ENCODE measurements around the gene ZNF550. TPM values are rescaled to one million over a fixed set of nuclear protein-coding genes. Genes with fewer than 3 reads are reported as not detected.

Gene ZNF550
- total and polyA plus RNA-seq, 9 of the 15 experiments (the other 6 are each of a cell fraction or from before 2014, with no cell fraction given) = 1.6 to 11.8 (median 4.3) TPM

GRCh38 chr19:57566396-57567265, 7.0 kb upstream of the ZNF550 start (continued):
- TF ChIP-seq, protein P1, sequence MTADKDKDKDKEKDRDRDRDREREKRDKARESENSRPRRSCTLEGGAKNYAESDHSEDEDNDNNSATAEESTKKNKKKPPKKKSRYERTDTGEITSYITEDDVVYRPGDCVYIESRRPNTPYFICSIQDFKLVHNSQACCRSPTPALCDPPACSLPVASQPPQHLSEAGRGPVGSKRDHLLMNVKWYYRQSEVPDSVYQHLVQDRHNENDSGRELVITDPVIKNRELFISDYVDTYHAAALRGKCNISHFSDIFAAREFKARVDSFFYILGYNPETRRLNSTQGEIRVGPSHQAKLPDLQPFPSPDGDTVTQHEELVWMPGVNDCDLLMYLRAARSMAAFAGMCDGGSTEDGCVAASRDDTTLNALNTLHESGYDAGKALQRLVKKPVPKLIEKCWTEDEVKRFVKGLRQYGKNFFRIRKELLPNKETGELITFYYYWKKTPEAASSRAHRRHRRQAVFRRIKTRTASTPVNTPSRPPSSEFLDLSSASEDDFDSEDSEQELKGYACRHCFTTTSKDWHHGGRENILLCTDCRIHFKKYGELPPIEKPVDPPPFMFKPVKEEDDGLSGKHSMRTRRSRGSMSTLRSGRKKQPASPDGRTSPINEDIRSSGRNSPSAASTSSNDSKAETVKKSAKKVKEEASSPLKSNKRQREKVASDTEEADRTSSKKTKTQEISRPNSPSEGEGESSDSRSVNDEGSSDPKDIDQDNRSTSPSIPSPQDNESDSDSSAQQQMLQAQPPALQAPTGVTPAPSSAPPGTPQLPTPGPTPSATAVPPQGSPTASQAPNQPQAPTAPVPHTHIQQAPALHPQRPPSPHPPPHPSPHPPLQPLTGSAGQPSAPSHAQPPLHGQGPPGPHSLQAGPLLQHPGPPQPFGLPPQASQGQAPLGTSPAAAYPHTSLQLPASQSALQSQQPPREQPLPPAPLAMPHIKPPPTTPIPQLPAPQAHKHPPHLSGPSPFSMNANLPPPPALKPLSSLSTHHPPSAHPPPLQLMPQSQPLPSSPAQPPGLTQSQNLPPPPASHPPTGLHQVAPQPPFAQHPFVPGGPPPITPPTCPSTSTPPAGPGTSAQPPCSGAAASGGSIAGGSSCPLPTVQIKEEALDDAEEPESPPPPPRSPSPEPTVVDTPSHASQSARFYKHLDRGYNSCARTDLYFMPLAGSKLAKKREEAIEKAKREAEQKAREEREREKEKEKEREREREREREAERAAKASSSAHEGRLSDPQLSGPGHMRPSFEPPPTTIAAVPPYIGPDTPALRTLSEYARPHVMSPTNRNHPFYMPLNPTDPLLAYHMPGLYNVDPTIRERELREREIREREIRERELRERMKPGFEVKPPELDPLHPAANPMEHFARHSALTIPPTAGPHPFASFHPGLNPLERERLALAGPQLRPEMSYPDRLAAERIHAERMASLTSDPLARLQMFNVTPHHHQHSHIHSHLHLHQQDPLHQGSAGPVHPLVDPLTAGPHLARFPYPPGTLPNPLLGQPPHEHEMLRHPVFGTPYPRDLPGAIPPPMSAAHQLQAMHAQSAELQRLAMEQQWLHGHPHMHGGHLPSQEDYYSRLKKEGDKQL (CRISPR knock-in tag; IDR thresholded peaks at IDR 0.05; ENCODE audit: borderline replicate concordance) = no peak
- TF ChIP-seq SMC3 (conservative IDR thresholded peaks at IDR 0.05; ENCODE audit: insufficient read depth, low read depth, low read length) (no peak), CBFB (CRISPR knock-in tag; IDR thresholded peaks at IDR 0.05) (no peak), TBP (optimal IDR thresholded peaks at IDR 0.05; ENCODE audit: low read depth, low read length) (no peak), SMARCC2 (IDR thresholded peaks at IDR 0.05; ENCODE audit: low read depth) (no peak), RCOR1 (IDR thresholded peaks at IDR 0.05; ENCODE audit: borderline replicate concordance in 1 of 2, low read depth in 2 of 2, low read length in 2 of 2) (0 out of 4 replicates have a peak, but pooled peaks of 1 of the 2 experiments have one; percentile 28), THAP7 (CRISPR knock-in tag; IDR thresholded peaks at IDR 0.05) (no peak), CC2D1A (IDR thresholded peaks at IDR 0.05) (no peak), NCOA4 (IDR thresholded peaks at IDR 0.05; ENCODE audit: partially characterized antibody) (no peak), SOX6 (IDR thresholded peaks at IDR 0.05) (no peak), ID3 (CRISPR knock-in tag; IDR thresholded peaks at IDR 0.05) (no peak), ID3 (tag; IDR thresholded peaks at IDR 0.05) (no peak), ZFP1 (CRISPR knock-in tag; IDR thresholded peaks at IDR 0.05) (no peak), XRCC3 (IDR thresholded peaks at IDR 0.05) (0 out of 2 replicates have a peak, but pooled peaks have one; percentile 60)
- TF ChIP-seq, protein P2, sequence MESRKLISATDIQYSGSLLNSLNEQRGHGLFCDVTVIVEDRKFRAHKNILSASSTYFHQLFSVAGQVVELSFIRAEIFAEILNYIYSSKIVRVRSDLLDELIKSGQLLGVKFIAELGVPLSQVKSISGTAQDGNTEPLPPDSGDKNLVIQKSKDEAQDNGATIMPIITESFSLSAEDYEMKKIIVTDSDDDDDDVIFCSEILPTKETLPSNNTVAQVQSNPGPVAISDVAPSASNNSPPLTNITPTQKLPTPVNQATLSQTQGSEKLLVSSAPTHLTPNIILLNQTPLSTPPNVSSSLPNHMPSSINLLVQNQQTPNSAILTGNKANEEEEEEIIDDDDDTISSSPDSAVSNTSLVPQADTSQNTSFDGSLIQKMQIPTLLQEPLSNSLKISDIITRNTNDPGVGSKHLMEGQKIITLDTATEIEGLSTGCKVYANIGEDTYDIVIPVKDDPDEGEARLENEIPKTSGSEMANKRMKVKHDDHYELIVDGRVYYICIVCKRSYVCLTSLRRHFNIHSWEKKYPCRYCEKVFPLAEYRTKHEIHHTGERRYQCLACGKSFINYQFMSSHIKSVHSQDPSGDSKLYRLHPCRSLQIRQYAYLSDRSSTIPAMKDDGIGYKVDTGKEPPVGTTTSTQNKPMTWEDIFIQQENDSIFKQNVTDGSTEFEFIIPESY (CRISPR knock-in tag; IDR thresholded peaks at IDR 0.05) = no peak

All from K562 (cell line).